ES-I3 (cell line): ENCODE data around the gene PTPRH.
A peak's percentile ranks its signal among the peaks of the same experiment; 100 is the strongest.
"Not testable (repeated sequence)": the region's sequence is repeated elsewhere in the genome, so short reads cannot be mapped to it uniquely, and the experiment has no call there.

Experiments used
- H3K36me3 ChIP-seq: 2 replicates; pipeline ENCODE4 v1.6.1; 2013; ENCODE audit warnings: mild to moderate bottlenecking, low read length, control low read depth, moderate library complexity; ENCODE audit not compliant: insufficient read depth
- H3K4me1 ChIP-seq: 2 replicates; pipeline ENCODE4 v1.6.1; 2013; ENCODE audit warnings: mild to moderate bottlenecking, control low read depth, low read length; ENCODE audit not compliant: insufficient read depth
- H3K9ac ChIP-seq: 2 replicates; pipeline ENCODE4 v1.6.1; 2013; ENCODE audit warnings: low read depth, mild to moderate bottlenecking, low read length, moderate library complexity
- H3K9me3 ChIP-seq: 2 replicates; pipeline ENCODE4 v1.6.1; 2013; ENCODE audit warnings: mild to moderate bottlenecking, low read length, moderate library complexity; ENCODE audit not compliant: control insufficient read depth, insufficient read depth

PTPRH gene

DNA sequence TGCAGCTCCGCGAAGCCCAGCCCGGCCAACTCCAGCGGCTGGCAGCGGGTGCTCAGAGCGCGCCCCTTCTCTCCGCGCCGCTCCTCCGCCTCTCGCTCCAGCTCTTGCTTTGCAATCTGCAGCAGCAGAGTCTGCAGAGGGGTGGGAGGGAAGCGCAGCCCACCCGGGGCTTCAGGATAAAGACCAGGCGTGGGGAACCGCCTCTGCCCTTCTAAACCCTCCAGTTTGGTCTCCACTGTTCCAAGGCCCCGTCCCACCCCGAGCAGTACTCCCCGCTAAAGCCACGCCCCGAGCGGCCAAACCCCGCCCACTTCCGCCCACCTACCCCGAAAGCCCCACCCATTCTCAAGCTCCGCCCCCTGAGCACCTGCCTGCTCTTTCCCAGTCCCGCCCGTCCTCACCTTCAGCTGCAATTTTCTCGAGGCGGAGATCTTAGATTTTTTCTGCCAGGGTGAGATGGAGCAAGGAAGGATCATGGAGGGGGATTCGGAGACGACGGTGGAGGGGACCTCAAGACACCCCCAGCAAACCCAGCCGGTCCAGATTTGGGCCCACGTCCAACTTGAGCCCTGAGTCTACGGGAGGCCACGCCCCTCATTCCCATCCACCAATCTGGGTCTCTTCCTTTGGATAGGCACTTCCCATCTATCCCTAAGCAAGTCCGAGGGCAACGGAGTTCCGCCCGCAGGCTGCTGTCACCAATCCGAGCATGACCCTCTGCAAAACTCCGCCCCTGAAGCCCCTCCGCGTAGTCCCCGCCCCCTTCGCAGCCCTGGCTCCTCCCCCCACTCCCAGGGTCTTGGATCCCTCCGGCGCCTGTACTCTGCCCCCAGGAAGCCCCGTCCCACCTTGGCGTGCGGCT, 52.9 kb downstream of the PTPRH start:
- peak overlapping the region; percentile 75 for H3K9ac ChIP-seq
- peaks cover 3% of the 10 kb centered on the region; the same call in 1 of the 2 replicates for H3K36me3 ChIP-seq
- H3K4me1 ChIP-seq: peaks cover 20% of the 10 kb centered on the region; the same call in 1 of the 2 replicates
- no peaks in the 10 kb centered on the region; the same call in 1 of the 2 replicates for H3K9me3 ChIP-seq

DNA sequence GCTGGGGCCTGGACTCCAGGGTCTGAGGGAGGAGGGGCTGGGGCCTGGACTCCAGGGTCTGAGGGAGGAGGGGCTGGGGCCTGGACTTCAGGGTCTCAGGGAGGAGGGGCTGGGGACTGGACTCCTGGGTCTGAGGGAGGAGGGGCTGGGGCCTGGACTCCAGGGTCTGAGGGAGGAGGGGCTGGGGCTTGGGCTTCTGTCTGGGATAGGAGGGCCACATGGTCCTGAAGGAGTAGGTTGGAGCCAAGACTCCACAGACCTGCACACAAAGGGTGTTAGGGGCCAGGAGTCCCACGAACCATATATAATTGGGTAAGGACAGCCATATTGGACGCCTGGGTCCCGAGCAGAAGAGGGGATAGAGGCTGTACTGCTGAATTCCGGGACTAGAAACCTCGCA, 53.5 kb downstream of the PTPRH start:
- not testable (repeated sequence) for H3K36me3 ChIP-seq, H3K9me3 ChIP-seq
- Histone ChIP-seq H3K4me1 (peaks cover 21% of the 10 kb centered on the region; the same call in 1 of the 2 replicates), H3K9ac (peak overlapping the region; percentile 75)

DNA sequence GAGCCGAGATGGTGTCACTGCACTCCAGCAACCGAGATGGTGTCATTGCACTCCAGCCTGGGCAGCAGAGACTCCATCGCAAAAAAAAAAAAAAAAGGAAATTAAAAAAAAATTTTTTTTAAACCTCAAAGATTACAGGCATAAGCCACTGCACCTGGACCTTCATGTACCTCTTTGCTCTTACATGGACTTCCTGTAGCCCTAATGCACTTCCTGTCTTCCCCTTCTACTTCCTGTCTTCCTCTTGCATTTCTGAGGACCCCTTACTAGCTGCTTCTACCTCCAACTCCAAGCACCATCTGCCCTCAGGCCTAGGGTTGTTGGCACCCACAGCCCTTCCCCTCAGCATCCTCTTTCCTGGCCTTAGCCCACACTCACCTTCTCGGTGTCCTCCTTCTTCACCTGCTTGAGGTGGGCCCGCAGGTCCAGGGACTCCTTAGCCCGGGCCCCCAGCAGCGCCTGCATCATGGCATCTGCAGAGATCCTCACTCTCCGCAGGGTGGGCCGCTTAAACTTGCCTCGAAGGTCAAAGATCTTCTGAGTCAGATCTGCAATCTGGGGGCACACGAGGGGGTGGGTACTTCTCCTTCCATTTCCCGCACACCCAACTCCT, 55.5 kb downstream of the PTPRH start:
- H3K4me1 ChIP-seq: peaks cover 17% of the 10 kb centered on the region
- H3K9me3 ChIP-seq: no peaks in the 10 kb centered on the region; the same call in 1 of the 2 replicates
- peaks cover 4% of the 10 kb centered on the region; the same call in 1 of the 2 replicates for H3K36me3 ChIP-seq
- no peak overlapping the region for H3K9ac ChIP-seq

DNA sequence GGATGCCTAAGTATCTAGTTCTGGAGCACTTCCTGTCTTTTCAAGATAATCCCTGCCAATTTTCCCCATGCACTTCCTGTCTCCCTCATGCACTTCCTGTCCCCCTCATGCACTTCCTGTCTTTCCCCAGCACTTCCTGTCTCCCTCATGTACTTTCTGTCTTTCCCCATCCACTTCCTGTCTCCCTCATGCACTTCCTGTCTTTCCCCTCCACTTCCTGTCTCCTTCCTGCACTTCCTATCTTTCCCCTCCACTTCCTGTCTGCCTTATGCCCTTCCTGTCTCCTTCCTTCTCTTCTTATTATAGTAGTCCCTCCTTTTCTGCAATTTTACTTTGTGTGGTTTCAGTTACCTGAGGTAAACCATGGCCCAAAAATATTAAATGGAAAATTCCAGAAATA, 57.3 kb downstream of the PTPRH start:
- Histone ChIP-seq H3K4me1 (peaks cover 24% of the 10 kb centered on the region), H3K9me3 (no peaks in the 10 kb centered on the region; the same call in 1 of the 2 replicates), H3K9ac (no peak overlapping the region), H3K36me3 (peaks cover 4% of the 10 kb centered on the region; the same call in 1 of the 2 replicates)

DNA sequence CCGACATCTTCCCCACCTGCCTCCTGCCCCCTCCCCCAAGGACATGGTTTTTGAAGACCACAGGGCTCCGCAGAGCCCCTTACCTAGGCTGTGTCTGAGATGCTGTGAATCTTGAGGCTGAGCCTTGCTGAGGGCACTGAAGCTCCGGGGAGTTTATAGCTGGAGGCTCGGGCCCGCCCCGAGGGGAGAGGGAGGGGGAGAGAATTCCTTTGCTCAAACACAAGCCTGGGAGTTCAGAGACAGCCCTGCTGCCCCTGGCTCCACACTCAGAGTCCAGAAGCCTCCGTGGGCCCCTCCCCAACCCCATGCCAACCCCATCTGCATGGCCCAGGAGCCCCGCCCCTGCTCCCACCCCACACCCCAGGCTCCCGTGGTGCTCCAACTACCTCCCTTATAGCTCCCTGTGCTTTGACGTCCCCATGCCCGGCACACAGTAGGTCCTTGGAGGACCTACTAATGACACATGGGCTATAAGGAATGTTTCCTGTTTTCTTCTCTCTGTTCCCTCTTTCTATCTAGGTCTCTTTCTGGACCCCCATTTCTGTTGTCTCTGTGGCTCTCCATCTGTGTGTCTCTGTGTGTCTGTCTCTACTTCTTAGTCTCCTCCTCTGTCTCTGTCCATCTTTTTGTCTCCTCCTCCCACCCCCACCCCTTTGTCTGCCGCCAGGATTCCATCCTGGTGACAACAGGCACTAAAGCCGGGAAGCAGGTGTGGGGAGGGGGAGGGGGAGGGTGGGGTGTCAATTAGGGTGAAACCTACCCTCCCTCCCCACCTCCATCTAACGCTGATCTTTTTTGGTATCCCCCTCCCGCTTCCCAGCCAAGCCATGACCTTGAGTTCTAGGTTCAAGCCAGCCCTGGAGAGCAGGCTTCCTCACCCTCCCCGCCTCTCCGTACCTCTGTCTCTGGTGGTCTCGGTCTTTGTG, 60.0 kb downstream of the PTPRH start, which contains the start of gene TNNT1:
TNNT1 (minus strand) TSS at position 129 of the 926 bp plus-strand sequence. CDS start 2,049 bp downstream, outside the sequence.
- Histone ChIP-seq H3K4me1 (peaks cover 24% of the 10 kb centered on the region), H3K36me3 (peaks cover 4% of the 10 kb centered on the region; the same call in 1 of the 2 replicates), H3K9ac (peak within 1 kb of the TSS; percentile 20; the same call in 1 of the 2 replicates), H3K9me3 (no peaks in the 10 kb centered on the region)

DNA sequence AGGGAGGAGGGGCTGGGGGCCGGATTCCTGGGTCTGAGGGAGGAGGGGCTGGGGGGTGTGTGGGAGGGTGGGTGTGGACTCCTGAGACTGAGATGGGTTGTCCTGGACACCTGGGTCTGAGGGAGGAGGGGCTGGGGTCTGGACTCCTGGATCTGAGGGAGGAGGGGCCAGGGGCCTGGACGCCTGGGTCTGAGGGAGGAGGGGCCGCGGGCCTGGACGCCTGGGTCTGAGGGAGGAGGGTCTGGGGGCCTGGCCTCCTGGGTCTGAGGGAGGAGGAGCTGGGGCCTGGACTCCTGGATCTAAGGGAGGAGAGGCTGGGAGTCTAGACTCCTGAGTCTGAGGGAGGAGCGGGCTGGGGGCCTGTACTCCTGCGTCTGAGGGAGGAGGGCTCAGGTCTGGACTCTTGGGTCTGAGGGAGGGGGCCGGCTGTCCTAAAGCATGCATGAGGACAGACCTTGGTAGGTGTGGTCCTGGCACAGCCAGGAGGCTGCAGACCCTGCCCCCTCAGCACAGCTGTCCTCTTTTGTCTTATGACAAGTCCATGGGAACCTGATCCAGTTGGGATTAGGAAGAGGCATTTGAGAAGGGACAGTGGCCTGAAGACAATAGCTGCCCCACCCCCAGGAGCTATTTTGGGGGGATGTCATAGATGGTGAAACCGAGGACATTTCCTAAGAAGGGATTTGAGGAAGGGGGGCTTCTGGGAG, 61.6 kb downstream of the PTPRH start:
- H3K9ac ChIP-seq: no peak overlapping the region
- peaks cover 24% of the 10 kb centered on the region for H3K4me1 ChIP-seq

DNA sequence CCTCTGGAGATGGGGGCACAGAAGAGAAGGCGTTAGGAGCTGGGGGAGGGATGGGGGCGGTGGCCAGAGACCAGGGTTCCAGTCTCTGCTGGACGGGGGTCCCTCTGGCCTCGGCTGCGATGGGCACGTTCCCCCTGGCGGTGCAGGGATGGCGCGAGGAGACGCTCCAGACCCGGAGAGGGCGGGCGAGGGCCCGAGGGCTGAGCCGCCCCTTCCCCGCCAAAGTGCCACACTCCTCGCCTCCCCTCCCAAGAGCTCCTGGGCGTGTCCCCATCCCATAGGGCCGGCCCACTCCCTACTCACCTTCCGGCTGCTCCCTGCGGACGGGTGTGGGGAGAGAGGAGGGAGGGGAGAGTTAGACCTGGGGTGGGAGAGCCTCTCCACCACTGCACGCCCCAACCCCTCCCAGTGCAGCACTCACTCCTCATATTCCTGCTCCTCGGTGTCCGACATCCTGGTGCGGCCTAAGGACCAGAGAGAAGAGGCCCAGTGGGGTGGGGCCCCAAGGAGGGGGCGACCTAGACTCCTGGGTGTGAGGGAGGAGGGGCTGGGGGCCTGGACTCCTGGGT, 62.5 kb downstream of the PTPRH start:
- Histone ChIP-seq H3K36me3 (peaks cover 4% of the 10 kb centered on the region; the same call in 1 of the 2 replicates), H3K9ac (peak overlapping the region; percentile 74), H3K4me1 (peaks cover 24% of the 10 kb centered on the region), H3K9me3 (no peaks in the 10 kb centered on the region)

More for the DNA sequence above, 61.6 kb downstream of the PTPRH start:
- Histone ChIP-seq H3K36me3 (peaks cover 4% of the 10 kb centered on the region; the same call in 1 of the 2 replicates), H3K9me3 (no peaks in the 10 kb centered on the region)

DNA sequence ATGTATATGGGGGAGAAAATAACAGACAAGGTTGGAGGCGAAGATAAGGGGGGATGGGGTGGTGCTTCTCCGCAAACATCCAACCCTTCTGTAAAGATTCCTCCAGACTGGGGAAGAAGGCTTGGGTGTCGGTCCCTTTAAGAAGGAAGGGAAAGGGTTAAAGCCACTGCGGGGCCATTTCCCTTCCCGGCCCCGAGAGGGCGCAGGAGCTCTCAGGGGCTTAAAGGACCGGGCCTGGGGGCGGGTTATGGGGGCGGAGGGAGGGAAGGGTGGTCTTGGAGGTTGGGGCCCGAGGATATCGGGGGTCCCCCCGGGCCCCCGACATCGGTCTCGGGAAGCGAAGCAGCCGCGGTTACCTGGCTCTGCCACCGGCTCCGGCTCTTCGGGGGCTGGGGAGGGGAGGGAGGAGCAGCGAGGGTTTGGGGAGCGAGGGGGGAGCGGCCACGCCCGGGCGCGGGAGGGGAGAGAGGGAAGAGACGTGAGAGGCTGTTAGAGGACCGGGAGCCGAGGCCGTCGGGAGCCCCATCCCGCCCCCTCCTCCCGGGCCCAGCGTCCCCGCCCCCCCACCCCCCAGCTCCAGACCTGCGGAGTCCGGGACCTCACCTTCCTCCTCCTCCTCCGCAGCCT, 63.1 kb downstream of the PTPRH start:
- Histone ChIP-seq H3K9me3 (no peaks in the 10 kb centered on the region), H3K9ac (peak overlapping the region; percentile 74; the same call in 1 of the 2 replicates), H3K36me3 (no peaks in the 10 kb centered on the region), H3K4me1 (peaks cover 21% of the 10 kb centered on the region)

DNA sequence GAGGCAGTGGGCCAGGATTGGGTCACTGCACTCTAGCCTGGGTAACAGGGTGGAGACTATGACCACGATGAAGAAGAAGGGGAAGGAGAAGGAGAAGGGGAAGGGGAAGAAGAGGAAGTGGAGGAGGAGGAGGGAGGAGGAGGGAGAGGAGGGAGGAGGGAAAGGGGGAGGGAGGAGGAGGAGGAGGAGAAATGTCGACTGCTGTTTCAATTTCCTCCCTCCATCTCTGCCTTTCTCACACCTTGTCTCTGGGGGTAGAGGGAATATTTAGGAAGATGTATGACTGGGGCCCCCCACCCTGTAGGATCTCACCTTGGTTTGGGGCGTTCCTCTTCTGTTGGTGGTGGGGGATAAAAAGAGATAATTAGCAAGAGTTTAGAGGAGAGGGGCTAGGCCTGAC, 64.1 kb downstream of the PTPRH start:
- no peaks in the 10 kb centered on the region for H3K36me3 ChIP-seq
- H3K4me1 ChIP-seq: peaks cover 19% of the 10 kb centered on the region
- H3K9me3 ChIP-seq: no peaks in the 10 kb centered on the region
- no peak overlapping the region for H3K9ac ChIP-seq

DNA sequence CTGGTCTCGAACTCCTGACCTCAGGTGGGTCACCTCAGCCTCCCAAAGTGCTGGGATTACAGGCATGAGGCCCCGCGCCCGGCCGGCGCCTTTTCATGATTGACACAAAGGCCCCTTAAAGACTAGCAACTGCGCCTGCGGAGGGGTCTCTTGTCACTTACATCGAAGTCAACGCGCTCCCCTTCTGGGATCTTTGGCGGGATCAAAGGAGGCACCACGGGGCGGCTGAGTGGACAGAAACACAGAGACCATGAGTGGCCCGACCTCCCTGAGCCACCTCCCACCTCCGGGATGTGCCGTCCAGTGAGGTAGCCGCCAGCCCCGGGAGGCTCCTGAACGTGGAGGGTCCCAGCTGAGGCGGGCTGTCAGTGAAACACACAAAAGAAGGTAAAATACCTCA, 67.6 kb downstream of the PTPRH start:
- H3K36me3 ChIP-seq: no peaks in the 10 kb centered on the region

DNA sequence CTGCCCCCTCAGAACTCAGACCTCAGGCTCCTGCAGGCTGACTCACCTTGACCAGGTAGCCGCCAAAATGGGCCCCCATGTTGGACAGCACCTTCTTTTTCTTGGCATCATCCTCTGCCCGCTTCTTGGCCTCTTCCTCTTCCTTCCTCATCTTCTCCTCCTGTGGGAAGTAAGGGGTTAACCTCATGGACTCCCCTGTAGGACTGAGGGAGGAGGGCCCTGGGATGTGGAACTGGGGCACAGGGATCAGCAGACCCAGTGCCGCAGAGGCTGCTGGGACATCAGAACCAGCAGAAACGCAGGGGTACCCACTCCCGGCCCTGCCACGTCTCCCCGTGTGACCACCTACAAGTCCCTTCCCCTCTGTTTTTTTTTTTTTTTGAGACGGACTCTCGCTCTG, 71.4 kb downstream of the PTPRH start:
- peaks cover 12% of the 10 kb centered on the region; the same call in 1 of the 2 replicates for H3K4me1 ChIP-seq
- H3K36me3 ChIP-seq: no peaks in the 10 kb centered on the region
- no peaks in the 10 kb centered on the region for H3K9me3 ChIP-seq
- H3K9ac ChIP-seq: no peak overlapping the region

More for the DNA sequence above, 67.6 kb downstream of the PTPRH start:
- Histone ChIP-seq H3K9ac (peak overlapping the region; percentile 7; the same call in 1 of the 2 replicates), H3K4me1 (0 out of 2 replicates have a peak, but pooled peaks cover 4% of the 10 kb centered on the region), H3K9me3 (no peaks in the 10 kb centered on the region)

DNA sequence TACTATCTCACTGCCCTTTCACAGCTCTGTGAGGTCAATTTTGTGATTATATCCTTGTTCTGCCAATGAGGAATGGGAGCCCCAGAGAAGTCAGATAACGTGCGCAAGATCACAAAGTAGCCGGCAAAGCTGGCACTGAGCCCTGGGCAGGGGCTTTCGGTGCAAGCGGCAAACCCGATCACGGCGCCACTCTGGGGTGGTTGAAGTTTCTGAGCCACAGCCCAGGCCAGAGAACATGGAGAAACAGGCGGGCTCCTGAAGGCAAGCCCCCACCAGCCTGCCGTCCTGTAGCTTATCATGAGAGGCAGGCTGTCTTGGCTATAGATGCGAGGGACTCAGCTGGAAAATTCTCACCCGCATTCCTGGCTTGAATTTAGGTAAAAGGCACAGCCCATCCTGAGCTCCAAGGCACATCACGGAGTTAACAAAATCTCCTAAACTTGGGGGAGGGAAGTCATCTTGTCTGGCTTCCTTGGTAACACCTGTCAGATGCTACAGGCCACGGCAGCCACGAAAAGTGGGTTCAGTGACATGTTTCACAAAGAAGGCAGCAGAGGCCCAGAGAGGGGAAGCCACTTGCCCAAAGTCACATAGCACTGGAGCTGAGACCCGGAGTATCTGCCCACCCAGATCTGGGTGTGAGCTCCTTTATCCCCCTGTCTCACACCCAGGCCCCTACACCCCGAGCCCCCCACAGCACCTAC, 72.8 kb downstream of the PTPRH start:
- Histone ChIP-seq H3K4me1 (peaks cover 18% of the 10 kb centered on the region), H3K9ac (no peak overlapping the region), H3K36me3 (no peaks in the 10 kb centered on the region), H3K9me3 (no peaks in the 10 kb centered on the region)
